OCI-LY7 (cell line): ENCODE results near the gene OR8D2.

Experiments used
- CTCF ChIP-seq: fragments of 200-600 bp; sonication (generic); conservative IDR thresholded peaks from 2 replicates; pipeline ENCODE4 v1.5.1; 2014; ENCODE audit warnings: mild to moderate bottlenecking, antibody characterized with exemption, low read length, moderate library complexity, mixed read lengths
- EZH2phosphoT487 ChIP-seq: fragments of 200-600 bp; sonication (generic); IDR thresholded peaks from 2 replicates; pipeline ENCODE4 v1.6.1; 2018; ENCODE audit warnings: low read depth, borderline replicate concordance, mild to moderate bottlenecking, mixed run types, antibody characterized with exemption, low read length, moderate library complexity, mixed read lengths

- no peak for TF ChIP-seq CTCF
- no peak for TF ChIP-seq EZH2phosphoT487
These were observed 17.5 kb downstream of the OR8D2 start for GRCh38 chr11:124302347-124303125.
